GM19099 (cell line): Measurements from ENCODE around the gene LGR6.

Experiments
- POLR2A ChIP-seq: IDR thresholded peaks from 3 replicates; pipeline ENCODE4 v1.6.1; 2011; ENCODE audit warnings: low read depth; ENCODE audit not compliant: insufficient read length; ENCODE audit errors: extremely low read depth

LGR6 gene

DNA sequence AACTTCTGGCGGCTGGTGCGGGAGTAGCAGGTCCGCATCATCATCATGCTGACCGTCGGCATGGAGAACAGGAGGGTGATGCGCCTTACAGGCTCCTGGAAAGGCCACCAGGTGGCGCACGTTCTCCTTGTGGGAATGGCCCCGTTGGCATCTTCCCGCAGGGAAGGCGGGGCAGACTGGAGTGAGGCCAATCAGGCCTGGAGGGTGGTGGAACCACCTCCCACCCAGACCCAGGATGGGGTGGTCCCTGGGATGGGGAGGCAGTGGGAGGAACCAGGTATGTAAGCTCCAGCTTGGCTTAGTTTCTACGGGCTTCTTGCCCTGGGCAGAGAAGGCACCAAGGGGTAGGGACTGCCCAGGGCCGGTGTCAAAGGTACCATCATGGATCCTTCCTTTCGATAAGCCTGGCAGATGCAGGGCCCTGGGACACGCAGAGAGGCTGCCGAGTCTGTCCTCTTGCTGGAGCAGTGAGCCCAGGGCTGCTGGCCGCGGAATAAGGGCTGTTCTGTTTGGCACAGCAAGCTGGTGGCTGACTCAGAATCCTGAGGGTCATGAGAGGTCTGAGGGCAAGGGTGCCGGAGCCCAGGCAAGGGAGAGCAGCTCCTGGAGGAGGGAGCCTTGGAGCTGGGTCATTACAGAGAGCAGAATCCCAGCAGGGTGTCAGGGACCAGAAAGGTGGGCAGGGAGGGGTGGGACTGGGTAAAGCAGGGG, 8.7 kb upstream of the LGR6 start:
- no peak for TF ChIP-seq POLR2A

DNA sequence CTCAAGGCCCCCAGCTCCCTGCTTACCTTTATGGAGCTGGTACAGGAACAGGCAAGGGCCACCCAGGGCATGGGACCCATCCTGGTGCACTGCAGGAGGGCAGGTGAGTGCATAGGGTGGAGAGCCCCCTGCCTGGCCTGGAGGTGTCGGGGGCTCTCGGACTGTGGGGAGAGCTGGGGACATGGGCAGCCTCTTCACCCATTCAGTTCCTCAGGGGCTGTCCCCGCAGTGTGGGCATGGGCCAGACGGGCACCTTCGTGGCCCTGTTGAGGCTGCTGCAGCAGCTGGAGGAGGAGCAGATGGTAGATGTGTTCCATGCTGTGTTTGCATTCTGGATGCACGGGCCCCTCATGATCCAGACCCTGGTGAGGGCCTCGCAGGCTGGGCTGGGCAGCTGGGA, 7.3 kb upstream of the LGR6 start:
- TF ChIP-seq POLR2A, result no peak

GRCh38 chr1:202187041-202187671, 6.4 kb upstream of the LGR6 start:
- TF ChIP-seq POLR2A, result no peak

DNA sequence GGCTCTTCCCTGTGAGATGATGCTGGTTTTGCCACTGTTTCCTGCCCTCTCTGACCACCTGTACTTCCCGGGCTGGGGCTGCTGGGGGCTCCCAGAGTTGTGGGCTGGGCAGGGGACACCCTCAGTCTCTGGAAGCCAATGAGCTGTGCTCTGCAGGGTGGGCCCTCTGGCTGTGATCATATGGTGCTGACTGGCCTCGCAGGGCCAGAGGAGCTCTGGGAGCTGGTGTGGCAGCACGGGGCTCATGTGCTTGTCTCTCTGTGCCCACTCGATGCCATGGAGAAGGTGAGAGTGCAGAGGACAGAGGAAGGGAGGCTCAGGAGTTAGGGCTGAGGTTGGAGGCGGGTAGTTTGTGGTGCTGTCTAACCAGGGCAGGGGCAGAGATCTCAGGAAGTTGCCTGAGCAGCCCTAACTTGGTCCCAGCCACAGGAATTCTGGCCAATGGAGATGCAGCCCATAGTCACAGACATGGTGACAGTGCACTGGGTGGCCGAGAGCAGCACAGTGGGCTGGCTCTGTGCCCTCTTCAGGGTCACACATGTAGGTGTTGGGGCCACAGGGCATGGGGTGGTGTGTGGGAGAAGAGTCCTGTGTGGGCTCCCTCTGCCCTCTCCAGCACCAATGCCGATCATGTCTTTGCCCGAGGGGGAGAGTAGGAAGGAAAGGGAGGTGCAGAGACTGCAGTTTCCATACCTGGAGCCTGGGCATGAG, 5.7 kb upstream of the LGR6 start:
- no peak for TF ChIP-seq POLR2A

- no peak for TF ChIP-seq POLR2A
These were observed 4.4 kb upstream of the LGR6 start for GRCh38 chr1:202189001-202189790.

GRCh38 chr1:202189918-202190715, 3.5 kb upstream of the LGR6 start:
- no peak for TF ChIP-seq POLR2A

DNA sequence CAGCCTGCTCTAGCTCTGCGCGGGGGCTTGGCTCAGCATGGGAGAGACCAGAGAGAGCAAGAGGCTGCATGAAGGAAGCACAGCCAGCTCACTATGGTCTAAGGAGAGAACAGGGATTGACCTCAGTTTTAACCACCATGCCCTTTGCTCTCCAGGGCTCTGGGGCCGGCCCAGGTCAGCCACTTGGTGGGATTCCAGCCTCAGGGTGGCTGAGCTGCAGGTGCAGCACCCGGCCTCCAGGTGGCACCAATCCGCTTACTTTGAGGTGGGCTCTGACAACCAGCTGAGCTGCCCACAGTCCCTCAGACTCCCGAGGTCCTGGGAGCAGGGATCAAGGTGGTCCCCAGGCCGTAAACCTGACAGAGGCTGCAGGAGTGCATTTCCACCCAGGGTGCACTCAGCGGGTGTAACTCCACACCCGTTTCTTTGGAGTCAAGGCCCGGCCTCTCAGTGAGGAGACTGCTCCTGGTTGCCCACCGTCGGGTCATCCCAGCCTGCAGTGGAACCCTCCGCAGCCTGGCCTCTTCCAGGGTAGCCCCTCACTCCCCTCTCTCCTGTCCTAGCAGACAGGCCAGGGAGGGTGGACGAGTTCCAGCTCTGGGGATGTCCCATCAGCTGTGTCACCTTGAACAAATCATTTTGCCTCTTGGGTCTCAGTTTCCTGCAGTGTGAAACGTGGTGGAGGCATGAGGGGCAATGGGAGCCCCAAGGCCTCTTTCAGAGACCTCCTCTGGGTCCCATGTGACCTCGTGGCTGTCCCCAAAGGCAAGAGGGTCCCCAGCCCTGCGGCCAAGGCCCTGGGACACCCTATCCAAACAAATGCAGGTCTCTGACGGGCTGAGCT, 607 bp upstream of the LGR6 start:
- TF ChIP-seq POLR2A, result no peak

- TF ChIP-seq POLR2A, result no peak
These were observed 689 bp downstream of the LGR6 start for GRCh38 chr1:202194328-202194648.

DNA sequence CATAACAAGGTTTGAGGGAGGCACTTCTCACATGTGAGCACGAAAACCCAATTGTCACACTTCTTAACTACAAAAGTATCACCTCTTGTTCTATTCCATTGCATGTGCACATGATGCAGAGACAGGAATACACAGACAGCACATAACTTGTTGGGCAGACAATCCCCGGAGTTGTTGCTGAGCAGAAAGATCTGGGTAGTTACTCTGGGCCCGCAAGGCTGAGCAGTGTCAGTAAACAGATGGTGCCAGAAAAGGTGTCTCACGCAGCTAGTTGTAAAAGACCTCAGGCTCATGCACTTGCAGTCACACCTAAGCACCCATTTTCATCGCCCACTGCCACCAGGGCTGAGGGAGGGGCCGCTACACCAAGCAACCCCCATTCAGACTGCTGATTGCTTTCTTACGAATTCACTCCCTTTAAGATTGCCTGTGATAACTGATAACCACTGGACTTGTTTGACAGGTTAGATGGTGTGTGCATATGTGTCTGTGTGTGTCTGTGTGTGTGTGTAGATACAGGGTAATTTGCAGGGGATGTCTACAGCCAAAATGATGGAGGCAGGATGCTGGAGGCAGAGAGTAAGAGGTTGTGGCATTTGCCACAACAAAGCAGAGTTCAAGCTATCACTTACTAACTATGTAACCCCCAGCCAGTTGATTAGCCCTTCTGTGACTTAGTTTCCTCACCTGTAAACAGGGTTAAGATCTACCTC, 4.2 kb downstream of the LGR6 start:
- no peak for TF ChIP-seq POLR2A

DNA sequence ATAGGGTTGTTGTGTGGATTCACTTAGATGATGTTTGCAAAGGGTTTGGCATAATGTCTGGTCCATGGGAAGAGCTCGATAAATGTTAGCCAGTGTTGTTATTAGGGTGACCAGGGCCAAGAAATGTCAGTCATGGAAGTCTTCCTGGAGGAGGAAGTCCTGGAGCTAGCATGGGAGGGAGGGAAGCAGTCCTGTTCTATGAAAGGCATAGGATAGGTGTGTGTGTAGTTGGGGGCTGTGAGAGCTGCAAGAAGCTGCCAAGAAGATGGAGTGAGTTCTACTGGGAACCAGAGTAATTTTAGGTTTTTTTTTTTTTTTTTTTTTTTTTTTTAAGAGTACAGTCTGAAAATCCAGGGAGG, 4.7 kb downstream of the LGR6 start:
- no peak for TF ChIP-seq POLR2A

DNA sequence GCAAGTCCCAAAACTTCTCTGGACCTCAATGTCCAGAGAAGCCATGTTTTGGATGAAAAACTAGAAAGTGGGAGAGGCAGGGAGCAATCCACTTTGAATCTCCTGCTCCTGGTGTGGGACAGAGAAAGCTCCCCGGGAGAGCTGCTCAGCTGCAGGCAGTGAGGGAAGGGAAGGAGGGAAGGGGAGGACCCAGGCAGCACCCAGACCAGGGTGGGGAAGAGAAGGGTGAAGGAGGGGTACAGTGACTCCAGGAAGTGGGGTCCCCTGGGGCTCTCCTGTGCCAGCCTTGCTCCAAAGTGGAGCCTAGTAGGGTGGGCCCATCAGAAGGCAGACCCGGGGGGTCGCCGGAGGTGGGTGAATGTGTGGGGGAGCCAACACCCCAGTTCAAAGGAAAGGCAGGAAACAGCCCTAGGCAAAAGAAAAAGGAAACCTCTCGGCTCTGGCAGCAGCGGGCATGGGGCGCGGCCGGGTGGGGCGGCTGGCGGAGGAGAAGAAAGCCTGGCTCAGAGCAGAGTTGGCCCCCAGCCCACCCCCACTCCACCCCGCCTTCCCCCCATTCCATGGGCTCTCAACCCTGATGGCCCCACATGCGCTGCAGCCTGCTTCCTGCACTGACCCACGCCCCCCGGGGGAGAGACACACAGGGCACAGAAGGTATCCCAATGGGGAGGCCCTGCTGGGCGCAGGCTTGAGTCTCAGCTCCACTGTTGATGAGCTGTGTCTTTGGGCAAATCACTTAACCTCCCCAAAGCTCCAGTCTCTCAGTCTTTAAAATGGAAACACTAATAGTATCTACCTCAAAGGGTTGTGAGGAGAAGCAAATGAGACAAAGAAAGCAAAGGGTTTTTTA, 5.7 kb downstream of the LGR6 start:
- TF ChIP-seq POLR2A, result no peak

GRCh38 chr1:202200112-202200548, 6.5 kb downstream of the LGR6 start:
- no peak for TF ChIP-seq POLR2A
